Measurements from ENCODE around the gene CORO1A.
A peak's percentile ranks its signal among the peaks of the same experiment; 100 is the strongest.
"Not testable (repeated sequence)": the region's sequence is repeated elsewhere in the genome, so short reads cannot be mapped to it uniquely, and the experiment has no call there.

The CORO1A gene

DNA sequence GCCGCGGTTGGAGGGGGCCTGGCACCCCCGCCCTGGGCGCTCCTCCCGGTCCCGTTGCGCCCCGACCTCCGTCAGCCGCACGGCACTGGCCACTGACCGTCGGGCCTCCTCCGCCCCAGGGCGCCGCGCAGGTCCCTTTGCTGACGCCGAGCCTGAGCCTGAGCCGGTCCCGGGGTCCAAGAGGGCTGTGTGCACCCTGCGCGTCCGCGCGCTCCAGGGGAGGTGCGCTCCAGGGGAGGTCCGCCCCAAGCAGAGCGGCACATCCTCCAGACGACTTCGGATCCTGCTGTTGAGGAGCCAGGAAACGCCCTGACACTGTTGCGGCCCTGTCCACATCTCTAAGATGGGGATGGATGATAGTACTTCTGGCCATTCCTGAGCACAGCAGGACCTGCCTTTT is 22.9 kb downstream of the CORO1A start:
- DNase-seq: not testable (repeated sequence)

DNA sequence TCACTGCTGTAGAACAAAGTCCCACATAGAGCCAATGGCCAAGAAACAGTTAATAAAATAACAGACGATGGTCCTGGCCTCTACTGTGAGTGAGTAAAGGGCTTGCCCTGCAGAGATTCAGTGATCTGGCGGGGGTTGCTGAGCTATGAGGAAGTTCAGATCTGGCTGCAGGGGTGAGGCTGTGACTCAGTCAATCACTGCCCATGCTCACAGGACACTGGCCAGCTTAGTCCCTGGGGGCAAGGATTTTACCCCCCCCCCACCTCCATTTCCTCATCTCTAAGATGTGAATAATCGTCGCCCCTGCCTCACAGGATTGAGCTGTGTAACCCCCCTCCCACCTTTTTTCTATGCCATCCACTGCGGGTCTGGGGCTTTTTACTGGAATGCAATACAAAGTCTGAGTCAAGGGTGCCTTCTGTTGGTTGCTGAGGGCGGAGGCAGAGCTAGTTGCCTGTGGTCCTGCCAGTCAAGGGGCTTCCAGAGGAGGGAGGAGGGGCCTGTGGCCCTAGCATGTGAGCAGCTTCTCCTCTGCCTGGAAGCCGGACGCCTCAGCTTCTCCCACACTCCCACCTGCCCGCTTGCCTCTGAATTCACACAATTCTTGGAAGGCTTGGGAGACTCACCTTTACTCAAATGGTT is 23.8 kb downstream of the CORO1A start:
- peak; percentile 15 for DNase-seq

DNA sequence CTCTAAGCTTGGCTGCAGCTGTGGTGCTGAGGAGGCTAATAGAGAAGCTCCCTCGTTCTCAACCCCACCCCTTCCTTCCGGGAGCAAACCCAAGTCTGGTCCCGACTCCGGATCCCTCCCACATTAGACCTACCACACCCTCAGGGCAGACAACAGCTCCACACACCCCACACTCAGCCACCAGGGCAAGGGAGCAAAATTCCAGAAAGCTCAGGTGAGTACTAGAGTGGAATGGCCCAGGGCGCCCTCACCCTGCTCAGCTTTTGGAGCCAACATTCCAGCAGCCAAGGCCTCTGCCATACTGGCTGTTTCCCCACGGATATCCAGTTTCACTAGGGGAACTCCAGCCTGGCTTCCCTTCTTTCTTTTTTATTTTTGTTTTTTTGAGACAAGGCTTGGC is 25.6 kb downstream of the CORO1A start:
- peak; percentile 33 for DNase-seq

DNA sequence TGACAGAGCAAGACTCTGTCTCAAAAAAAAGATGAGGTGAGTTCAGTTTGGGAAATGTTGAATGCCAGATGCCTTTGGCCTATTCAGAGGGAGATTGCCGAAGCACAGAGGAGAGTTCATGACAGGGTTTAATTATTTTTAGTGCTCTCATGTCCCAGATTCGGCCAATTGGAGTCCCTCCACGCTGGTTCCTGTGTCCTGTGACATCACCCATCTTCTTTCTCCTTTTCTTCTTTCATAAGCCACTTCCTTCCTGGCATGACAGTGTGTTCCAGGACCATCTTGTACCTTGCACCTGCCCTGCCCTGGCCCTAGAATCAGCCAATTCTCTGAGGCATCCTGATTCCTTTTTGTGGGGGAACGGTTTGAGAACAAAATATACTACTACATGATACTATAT is 28.0 kb downstream of the CORO1A start:
- DNase-seq: not testable (repeated sequence)

DNA sequence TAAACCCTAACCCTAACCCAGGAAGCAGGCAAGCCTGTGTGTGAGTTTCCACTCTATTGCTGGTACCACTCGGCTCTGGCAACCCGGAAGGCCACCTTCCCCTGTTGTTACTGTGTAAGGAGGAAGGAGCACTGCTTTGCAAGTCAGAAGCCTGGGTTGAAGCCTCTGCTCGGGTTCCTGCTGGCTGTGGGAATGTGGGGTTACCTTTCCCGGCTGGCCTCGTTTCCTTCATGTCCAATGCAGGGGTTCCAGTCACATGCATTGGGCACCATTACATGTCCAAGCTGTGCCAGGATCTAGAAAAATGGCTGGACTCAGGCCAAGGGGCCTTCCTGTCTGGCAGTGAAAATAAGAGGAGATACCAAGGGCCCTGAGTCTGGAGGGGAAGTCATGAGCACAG is 33.7 kb downstream of the CORO1A start:
- DNase-seq: not testable (repeated sequence)

Data from activated T-cell treated with anti-CD3 and anti-CD28 coated beads, Interleukin-2, amount 50 U/mL, for 1 hour (primary cell).